ENCODE measurements around the gene ATP8B4.

- TF ChIP-seq, protein P1, sequence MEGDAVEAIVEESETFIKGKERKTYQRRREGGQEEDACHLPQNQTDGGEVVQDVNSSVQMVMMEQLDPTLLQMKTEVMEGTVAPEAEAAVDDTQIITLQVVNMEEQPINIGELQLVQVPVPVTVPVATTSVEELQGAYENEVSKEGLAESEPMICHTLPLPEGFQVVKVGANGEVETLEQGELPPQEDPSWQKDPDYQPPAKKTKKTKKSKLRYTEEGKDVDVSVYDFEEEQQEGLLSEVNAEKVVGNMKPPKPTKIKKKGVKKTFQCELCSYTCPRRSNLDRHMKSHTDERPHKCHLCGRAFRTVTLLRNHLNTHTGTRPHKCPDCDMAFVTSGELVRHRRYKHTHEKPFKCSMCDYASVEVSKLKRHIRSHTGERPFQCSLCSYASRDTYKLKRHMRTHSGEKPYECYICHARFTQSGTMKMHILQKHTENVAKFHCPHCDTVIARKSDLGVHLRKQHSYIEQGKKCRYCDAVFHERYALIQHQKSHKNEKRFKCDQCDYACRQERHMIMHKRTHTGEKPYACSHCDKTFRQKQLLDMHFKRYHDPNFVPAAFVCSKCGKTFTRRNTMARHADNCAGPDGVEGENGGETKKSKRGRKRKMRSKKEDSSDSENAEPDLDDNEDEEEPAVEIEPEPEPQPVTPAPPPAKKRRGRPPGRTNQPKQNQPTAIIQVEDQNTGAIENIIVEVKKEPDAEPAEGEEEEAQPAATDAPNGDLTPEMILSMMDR (IDR thresholded peaks at IDR 0.05), result peak; percentile 55 to 74 (median 65)
- TF ChIP-seq POLR2AphosphoS5 (IDR thresholded peaks at IDR 0.05), result no peak
- TF ChIP-seq EP300 (IDR thresholded peaks at IDR 0.05), result no peak
- TF ChIP-seq POLR2A (IDR thresholded peaks at IDR 0.05), result no peak
Measured at GRCh38 chr15:50051811-50052419, 67.1 kb downstream of the ATP8B4 start.
